Measurements from ENCODE around the gene DIP2A. TPM values are rescaled to one million over a fixed set of nuclear protein-coding genes. Genes with fewer than 3 reads are reported as not detected.
"Not testable (repeated sequence)": the region's sequence is repeated elsewhere in the genome, so short reads cannot be mapped to it uniquely, and the experiment has no call there.

DIP2A gene
- total and polyA plus RNA-seq, 2 of the 13 experiments (the other 11 are each of a cell fraction or from before 2014, with no cell fraction given), result 18.5 to 37.6 TPM

- TF ChIP-seq ZNF605 (CRISPR knock-in tag; IDR thresholded peaks at IDR 0.05), result no peak
- TF ChIP-seq AKNA (CRISPR knock-in tag; IDR thresholded peaks at IDR 0.05; ENCODE audit: borderline replicate concordance), result no peak
- no peak for TF ChIP-seq ZEB1 (IDR thresholded peaks at IDR 0.05; ENCODE audit: insufficient replicate concordance, low read depth)
- no peak for TF ChIP-seq ZBTB42 (CRISPR knock-in tag; IDR thresholded peaks at IDR 0.05)
- TF ChIP-seq MAFF (IDR thresholded peaks at IDR 0.05; ENCODE audit: low read depth, low read length), result no peak
- no peak for TF ChIP-seq GABPB1 (CRISPR knock-in tag; IDR thresholded peaks at IDR 0.05)
These were observed 114.2 kb downstream of the DIP2A start (continued) for GRCh38 chr21:46572850-46573249.

GRCh38 chr21:46577786-46578185 lies 119.1 kb downstream of the DIP2A start:
- FAIRE-seq; in situ Hi-C loops (cut with HindIII; ENCODE audit: extremely low pct_ligation_motif_present, low pct_unique_long_range_greater_than_20kb); H3K36me3 ChIP-seq (replicated peaks in 1 of 2; ENCODE audit: control insufficient read depth in 1 of 2, insufficient read depth in 2 of 2, low read length in 2 of 2); DNase-seq (ENCODE audit: low spot score); BruUV-seq (replicated peaks); H4K20me1 ChIP-seq (ENCODE audit: insufficient read depth, low read length); H3K27me3 ChIP-seq (ENCODE audit: control insufficient read depth in 1 of 2, insufficient read depth in 2 of 2, low read length in 2 of 2); ATAC-seq; CTCF ChIA-PET (ENCODE audit: low intra/inter-chr PET ratio, low total read pairs); H3K4me2 ChIP-seq (ENCODE audit: low read depth, low read length); H3K4me3 ChIP-seq (replicated peaks in 1 of 3; ENCODE audit: insufficient read depth in 1 of 3, low read depth in 2 of 3, low read length in 3 of 3); H3K9ac ChIP-seq (ENCODE audit: insufficient read depth, low read depth, low read length); H3K9me3 ChIP-seq (ENCODE audit: low read length); H3K79me2 ChIP-seq (ENCODE audit: insufficient read depth, low read length); H2AFZ ChIP-seq (ENCODE audit: low read length); H3K27ac ChIP-seq (ENCODE audit: extremely low read length, insufficient read depth, low read length); POLR2A ChIA-PET; intact Hi-C loops (cut with micrococcal nuclease; ENCODE audit: unreplicated experiment): not testable (repeated sequence)
- peaks cover 22% of the 10 kb centered on the region for H3K4me1 ChIP-seq (ENCODE audit: insufficient read depth, low read length)
- 56% methylated on average over 5 of the region's 5 CpGs for WGBS (ENCODE audit: low lambda C conversion rate)

All from HepG2 (cell line).